Activated CD4-positive, CD25-positive, alpha-beta regulatory T cell treated with anti-CD3 and anti-CD28 coated beads, Interleukin-2, amount 50 U/mL, for 16 hours (primary cell): ENCODE measurements around the gene CD19.

ENCODE experiments used
- DNase-seq: peaks from one replicate; pipeline ENCODE4 v3.0.0-alpha.2; 2020; ENCODE audit warnings: low read depth, low spot score

The CD19 gene

DNA sequence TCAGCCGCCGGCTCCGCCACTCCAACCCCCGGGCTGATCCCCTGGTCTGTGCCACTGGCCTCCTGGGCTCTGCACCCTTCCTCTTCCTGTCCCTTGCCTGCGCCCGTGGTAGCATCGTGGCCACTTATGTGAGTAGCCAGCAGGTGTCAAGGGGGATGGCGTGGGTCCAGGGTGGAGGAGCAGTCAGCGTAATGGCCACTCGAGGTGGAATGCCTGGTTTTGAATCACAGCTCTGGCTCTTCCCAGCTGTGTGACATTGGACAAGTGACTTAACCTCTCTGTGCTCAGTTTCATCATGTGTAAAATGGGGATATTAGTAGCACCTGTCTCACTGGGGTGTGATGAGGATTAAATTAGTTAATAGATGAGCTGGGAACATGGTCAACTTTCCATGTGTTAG lies 50.6 kb downstream of the CD19 start:
- DNase-seq, result no peak

DNA sequence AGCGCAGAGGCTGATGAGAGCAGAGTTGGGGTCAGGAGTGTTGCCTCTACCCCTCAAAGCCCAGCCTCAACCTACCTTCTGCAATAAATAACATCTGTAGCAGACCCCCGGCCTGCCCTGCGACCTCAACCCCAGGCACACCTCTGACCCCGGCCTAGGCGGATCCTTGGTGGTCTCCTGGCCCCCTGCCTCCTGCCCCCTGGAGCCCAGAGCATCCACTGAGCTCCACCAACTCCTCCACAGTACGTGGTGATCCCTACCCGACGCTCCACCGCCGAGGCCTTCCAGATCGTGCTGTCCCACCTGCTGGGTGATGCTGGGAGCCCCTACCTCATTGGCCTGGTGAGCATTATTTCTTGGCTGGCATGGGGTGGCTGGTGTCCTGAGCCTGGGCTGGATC lies 51.2 kb downstream of the CD19 start:
- no peak for DNase-seq

- DNase-seq, result no peak
Measured at GRCh38 chr16:28983644-28984043, 51.9 kb downstream of the CD19 start.

- DNase-seq, result no peak
Measured at GRCh38 chr16:28984091-28984490, 52.3 kb downstream of the CD19 start.

- DNase-seq, result peak; percentile 61
Measured at GRCh38 chr16:28984619-28985135, 52.9 kb downstream of the CD19 start, which contains the start of gene LAT. LAT (plus strand) TSS chr16:28985052; CDS start chr16:28985418, 366 bp downstream.

DNA sequence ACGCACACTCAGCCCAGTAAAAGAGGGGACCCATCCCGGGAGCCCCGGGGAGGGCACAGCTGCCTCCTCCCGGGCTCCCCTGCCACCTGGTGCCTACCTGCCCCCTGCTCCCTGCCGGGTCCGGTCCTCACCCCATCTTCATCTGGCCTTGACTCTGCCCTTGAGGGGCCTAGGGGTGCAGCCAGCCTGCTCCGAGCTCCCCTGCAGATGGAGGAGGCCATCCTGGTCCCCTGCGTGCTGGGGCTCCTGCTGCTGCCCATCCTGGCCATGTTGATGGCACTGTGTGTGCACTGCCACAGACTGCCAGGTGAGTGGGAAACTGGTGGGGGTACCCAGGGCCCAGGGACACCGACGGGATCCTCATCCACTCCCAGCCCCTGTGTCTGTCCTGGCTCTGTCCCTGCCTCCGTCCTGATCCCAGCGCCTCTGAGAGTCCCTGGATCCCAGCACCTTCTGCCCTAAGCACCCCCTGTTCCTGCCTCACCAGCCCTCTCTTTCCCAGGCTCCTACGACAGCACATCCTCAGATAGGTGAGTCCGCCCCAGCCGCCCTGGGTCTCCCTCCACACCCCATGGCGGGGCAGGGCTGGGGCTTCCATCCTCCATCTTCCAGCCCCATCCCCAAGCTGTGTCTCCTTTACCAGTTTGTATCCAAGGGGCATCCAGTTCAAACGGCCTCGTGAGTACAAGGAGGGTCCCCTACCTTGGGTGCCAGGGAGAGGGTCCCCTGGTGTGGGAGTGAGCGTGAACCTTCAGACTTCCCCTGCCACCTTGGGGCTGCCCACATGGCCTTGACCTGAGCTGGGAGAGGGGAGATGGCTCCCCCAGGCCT lies 53.7 kb downstream of the CD19 start:
- DNase-seq, result no peak

DNA sequence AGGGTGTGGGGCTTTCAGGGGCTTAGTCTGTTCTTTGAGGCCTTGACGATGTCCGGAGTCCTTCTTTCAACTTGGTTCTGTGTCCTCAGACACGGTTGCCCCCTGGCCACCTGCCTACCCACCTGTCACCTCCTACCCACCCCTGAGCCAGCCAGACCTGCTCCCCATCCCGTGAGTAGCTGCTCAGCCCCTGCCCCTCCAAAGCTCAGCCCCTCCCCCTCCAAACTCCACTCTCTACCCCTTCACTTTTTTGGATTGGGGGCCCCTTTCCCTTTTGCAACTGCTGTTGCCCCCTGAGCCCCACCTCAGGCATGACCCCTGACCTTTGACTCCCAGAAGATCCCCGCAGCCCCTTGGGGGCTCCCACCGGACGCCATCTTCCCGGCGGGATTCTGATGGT lies 54.3 kb downstream of the CD19 start:
- no peak for DNase-seq

DNA sequence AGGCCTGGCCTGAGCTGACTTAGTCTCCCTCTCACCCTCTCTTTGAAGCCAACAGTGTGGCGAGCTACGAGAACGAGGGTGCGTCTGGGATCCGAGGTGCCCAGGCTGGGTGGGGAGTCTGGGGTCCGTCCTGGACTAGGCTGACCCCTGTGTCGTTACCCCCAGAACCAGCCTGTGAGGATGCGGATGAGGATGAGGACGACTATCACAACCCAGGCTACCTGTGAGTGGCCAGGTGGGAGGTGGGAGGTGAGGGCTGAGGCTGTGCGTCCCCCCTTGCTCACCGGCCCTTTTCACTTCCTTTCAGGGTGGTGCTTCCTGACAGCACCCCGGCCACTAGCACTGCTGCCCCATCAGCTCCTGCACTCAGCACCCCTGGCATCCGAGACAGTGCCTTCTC lies 54.7 kb downstream of the CD19 start:
- DNase-seq, result no peak

DNA sequence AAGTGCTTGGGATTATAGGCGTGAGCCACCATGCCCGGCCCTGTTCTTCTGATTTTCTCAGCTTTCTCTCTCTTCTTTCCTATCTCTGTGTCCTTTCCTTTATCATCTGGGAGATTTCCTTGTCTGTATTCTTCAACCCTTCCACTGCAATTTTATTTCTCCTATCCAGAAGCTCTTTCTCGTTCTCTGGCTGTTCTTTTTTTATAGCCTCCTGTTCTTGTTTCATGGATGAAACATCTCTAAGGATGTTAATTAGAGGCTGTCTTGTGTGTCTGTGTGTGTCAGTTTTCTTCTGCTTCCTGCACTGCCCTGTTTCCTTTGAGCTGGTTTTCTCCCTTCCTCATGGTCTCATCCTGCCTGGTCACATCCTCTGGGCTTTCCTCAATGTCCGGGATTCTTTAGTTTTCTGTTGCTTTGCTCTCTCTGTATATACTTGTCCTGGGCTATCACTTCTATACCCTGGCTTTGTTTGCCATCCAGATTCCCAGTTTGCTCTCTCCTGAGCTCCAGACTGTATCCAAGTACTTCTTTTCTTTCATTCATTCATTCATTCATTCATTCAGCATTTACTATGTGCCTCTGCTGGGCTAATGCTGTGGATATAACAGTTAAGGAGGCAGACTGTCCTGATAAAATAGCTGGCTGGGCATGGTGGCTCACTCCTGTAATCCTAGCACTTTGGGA lies 55.5 kb downstream of the CD19 start:
- DNase-seq, result no peak
